Ovary (tissue), 9 donors: ENCODE measurements around the gene FAM180B. TPM values are rescaled to one million over a fixed set of nuclear protein-coding genes. Genes with fewer than 3 reads are reported as not detected.

ENCODE experiments used
- DNase-seq, 5 donors: peaks; one replicate each; pipeline ENCODE4 v3.0.0-alpha.2; 2019 to 2020
- H3K27ac ChIP-seq, 2 donors: fragments of 200-600 bp; one replicate each; pipeline versions ENCODE4 v1.5.1 to v1.8.0; 2019 to 2022
- H3K27me3 ChIP-seq: fragments of 200-600 bp; one replicate; pipeline ENCODE4 v1.8.0; 2022
- H3K36me3 ChIP-seq: fragments of 200-600 bp; sonication (generic); one replicate; pipeline ENCODE4 v1.5.1; 2019
- H3K4me1 ChIP-seq: one replicate; pipeline ENCODE4 v1.8.1; 2013; ENCODE audit warnings: mild to moderate bottlenecking, moderate library complexity; ENCODE audit not compliant: insufficient read depth
- H3K4me3 ChIP-seq: fragments of 200-600 bp; sonication (generic); one replicate; pipeline ENCODE4 v1.5.1; 2017
- H3K9me3 ChIP-seq, 2 donors: fragments of 200-600 bp in 1 of 2; sonication (generic) in 1 of 2; one replicate each; pipeline versions ENCODE4 v1.5.1 to v1.8.1; 2013 to 2019; ENCODE audit warnings: mild to moderate bottlenecking in 1 of 2, moderate library complexity in 1 of 2
- EP300 ChIP-seq: sonication (generic); formaldehyde crosslinking; IDR thresholded peaks from one replicate; pipeline ENCODE4 v1.6.1; 2017; ENCODE audit warnings: antibody characterized with exemption
- POLR2A ChIP-seq: fragments of 450-650 bp; IDR thresholded peaks from one replicate; pipeline ENCODE4 v1.6.1; 2017; ENCODE audit warnings: antibody characterized with exemption, mild to moderate bottlenecking, moderate library complexity
- WGBS, 3 donors: extraction: QIAGEN DNeasy Blood & Tissue Kit in 1 of 3; methylation state at CpG; one replicate each; pipeline versions ENCODE4 v1.1.5 to v1.1.7; 2013 to 2017; 5-methylcytosine and 5-hydroxymethylcytosine counted together
- intact Hi-C, 4 donors: fragments of 100-400 bp; cut with DNase I; formaldehyde crosslinking; loops; one replicate each; pipeline versions ENCODE4 v1.11.0 to v1.15.1; 2022 to 2023
- polyA plus RNA-seq, 2 donors: library from polyadenylated mRNA; stranded (reverse); fragments of 200-250 nt in 1 of 2; fragments of 350-450 nt in 1 of 2; fragmentation: Illumina TruSeq in 1 of 2; extraction: RNeasy Lipid Tissue Mini Kit (QIAGEN cat#74804) in 1 of 2; gene quantifications; one replicate each; pipeline ENCODE4 v1.2.3, GENCODE V29; 2013 to 2014
- total RNA-seq, 7 donors: library from RNA; depleted of rRNA in 2 of 7; stranded (reverse); fragments of >200 nt in 2 of 7; fragmentation: NEBNext Ultra II Directional in 3 of 7; extraction: Animal tissue kit (Norgen Biotek cat#: 25700) in 3 of 7; gene quantifications; one replicate each; pipeline versions ENCODE4 v1.1.0 to v1.2.4, GENCODE V29; 2016 to 2023
- TF ChIP-seq, protein P1 (sequence below), 3 donors: fragments of 450-650 bp in 2 of 3; fragments of 200-600 bp in 1 of 3; IDR thresholded peaks; one replicate each; pipeline versions ENCODE4 v1.5.1 to v1.8.0; 2016 to 2022; ENCODE audit warnings: antibody characterized with exemption in 3 of 3, mild to moderate bottlenecking in 1 of 3
- donor health status: DM: no; HTN: no; CAD: no; lungs with moderate emphysema.
- donor health status: DM: no; HTN: no; CAD: no.
- donor health status: Bipolar disorder and iron deficiency.
- donor health status: DM: yes; HTN: yes; CAD: no.
- donor health status: DM: no; HTN: no; CAD: no.
- donor health status: DM: yes; HTN: yes; CAD: no.

The FAM180B gene
- total and polyA plus RNA-seq, 9 donors: 0.62 TPM; not detected in 8

DNA sequence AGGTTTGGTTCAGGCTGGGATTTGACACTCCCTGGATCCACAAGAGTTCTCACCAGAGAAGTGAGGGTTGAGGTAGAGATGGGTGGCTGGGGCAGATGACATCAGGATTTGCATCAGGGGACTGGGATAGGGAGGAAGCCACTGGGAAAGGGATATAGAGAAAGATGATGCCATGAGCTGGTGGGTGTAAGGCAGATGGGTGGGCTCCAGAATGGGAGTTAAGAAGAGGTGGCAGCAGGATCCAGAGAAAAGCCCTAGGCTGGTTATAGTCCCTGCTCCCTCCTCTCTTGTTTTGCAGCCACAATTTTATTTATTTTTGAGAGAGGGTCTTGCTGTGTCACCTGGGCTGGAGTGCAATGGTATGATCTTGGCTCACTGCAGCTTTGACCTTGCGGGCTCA is 9.5 kb downstream of the FAM180B start:
- Histone ChIP-seq H3K4me1 (no peaks in the 10 kb centered on the region), H3K36me3 (no peaks in the 10 kb centered on the region), H3K9me3 (no peaks in the 10 kb centered on the region), H3K27ac (no peak overlapping the region), H3K4me3 (no peak overlapping the region), H3K27me3 (no peaks in the 10 kb centered on the region)
- intact Hi-C loops: no loop called here
- TF ChIP-seq POLR2A (no peak), EP300 (no peak)
- TF ChIP-seq, protein P1, sequence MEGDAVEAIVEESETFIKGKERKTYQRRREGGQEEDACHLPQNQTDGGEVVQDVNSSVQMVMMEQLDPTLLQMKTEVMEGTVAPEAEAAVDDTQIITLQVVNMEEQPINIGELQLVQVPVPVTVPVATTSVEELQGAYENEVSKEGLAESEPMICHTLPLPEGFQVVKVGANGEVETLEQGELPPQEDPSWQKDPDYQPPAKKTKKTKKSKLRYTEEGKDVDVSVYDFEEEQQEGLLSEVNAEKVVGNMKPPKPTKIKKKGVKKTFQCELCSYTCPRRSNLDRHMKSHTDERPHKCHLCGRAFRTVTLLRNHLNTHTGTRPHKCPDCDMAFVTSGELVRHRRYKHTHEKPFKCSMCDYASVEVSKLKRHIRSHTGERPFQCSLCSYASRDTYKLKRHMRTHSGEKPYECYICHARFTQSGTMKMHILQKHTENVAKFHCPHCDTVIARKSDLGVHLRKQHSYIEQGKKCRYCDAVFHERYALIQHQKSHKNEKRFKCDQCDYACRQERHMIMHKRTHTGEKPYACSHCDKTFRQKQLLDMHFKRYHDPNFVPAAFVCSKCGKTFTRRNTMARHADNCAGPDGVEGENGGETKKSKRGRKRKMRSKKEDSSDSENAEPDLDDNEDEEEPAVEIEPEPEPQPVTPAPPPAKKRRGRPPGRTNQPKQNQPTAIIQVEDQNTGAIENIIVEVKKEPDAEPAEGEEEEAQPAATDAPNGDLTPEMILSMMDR (IDR thresholded peaks at IDR 0.05): no peak
- DNase-seq: no peak
- WGBS, 3 donors: 93 to 100% (median 97%) methylated on average over 1 of the region's 1 CpG

DNA sequence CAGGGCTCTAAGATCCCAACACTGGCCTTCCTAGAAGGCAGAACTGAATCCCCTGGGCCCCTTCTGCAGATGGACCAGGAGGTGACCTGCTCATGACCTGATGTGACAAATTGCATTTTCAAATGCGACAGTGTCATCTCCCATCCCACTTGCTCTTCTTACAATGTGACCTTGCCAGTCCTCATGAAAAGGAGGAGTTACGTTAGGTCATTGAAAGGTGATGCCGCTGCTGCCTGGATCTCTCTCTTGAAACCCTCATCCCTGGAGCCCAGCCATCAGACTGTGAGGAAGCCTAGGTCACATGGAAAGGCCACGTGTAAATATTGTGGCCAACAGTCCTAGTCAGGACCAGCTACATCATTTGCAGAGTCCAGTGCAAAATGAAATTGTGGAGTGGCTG is 13.4 kb downstream of the FAM180B start:
- intact Hi-C loops: no loop called here
- whole genome bisulfite sequencing, 3 donors: 67 to 78% (median 68%) methylated on average over 4 of the region's 4 CpGs

DNA sequence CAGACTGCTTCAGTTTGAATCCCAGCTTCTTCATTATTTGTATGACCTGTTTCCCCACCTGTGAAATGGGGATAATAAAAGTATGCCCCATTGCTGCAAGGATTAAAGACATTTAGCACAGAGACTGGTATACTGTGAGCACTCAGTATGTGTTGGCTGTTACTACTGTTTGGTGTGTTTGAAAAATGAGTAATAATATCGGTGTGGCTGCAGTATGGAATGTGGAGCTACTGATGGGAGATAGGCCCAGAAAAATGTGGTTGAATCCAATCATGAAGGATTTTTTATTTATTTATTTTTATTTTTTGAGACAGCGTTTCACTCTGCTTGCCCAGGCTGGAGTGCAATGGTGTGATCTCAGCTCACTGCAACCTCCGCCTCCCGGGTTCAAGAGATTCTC is 16.8 kb downstream of the FAM180B start:
- no peak overlapping the region for H3K27ac ChIP-seq
- no peaks in the 10 kb centered on the region for H3K9me3 ChIP-seq
- TF ChIP-seq EP300: no peak
- TF ChIP-seq, protein P1 (IDR thresholded peaks at IDR 0.05): no peak
- TF ChIP-seq POLR2A: no peak
- no peak for DNase-seq
- 79 to 85% (median 83%) methylated on average over 4 of the region's 4 CpGs for WGBS, 3 donors
- intact Hi-C loops: no loop called here
- H3K4me3 ChIP-seq: no peak overlapping the region
- H3K27me3 ChIP-seq: no peaks in the 10 kb centered on the region
- no peaks in the 10 kb centered on the region for H3K36me3 ChIP-seq
- no peaks in the 10 kb centered on the region for H3K4me1 ChIP-seq

More for the DNA sequence above, 13.4 kb downstream of the FAM180B start:
- no peaks in the 10 kb centered on the region for H3K4me1 ChIP-seq
- H3K36me3 ChIP-seq: no peaks in the 10 kb centered on the region
- no peak overlapping the region for H3K4me3 ChIP-seq
- DNase-seq: no peak
- no peaks in the 10 kb centered on the region for H3K9me3 ChIP-seq
- no peaks in the 10 kb centered on the region for H3K27me3 ChIP-seq
- H3K27ac ChIP-seq: no peak overlapping the region
- TF ChIP-seq EP300 (no peak), POLR2A (no peak)
- TF ChIP-seq, protein P1 (IDR thresholded peaks at IDR 0.05): no peak

DNA sequence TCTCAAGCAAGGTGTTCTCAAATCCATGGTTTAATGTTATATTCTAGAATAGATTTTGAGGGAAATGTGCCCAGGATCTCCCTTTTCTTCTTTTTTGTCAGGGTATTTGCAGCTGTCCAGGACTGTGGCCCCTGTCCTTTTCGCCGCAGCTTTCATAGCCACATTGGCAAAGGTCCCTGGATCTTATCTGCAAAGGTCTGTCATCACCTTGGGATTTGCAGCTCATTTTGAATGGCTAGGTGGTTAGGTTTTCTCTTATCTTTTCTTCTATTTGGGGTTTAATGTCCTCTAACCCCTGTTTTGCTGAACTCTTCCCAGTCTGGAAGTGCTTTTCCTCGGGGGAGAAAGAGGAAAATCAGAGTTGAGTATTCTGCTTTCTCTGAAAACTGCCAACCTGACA is 19.4 kb downstream of the FAM180B start:
- TF ChIP-seq, protein P1 (IDR thresholded peaks at IDR 0.05): no peak
- TF ChIP-seq EP300 (no peak), POLR2A (no peak)
- Histone ChIP-seq H3K4me1 (no peaks in the 10 kb centered on the region), H3K9me3 (no peaks in the 10 kb centered on the region), H3K4me3 (no peak overlapping the region), H3K27ac (no peak overlapping the region), H3K27me3 (no peaks in the 10 kb centered on the region), H3K36me3 (no peaks in the 10 kb centered on the region)
- DNase-seq: no peak
- WGBS, 3 donors: 66 to 82% (median 76%) methylated on average over 3 of the region's 3 CpGs
- intact Hi-C loops: no loop called here
